Prostate gland (tissue), 2 donors: ENCODE data around the gene LIMCH1. TPM values are rescaled to one million over a fixed set of nuclear protein-coding genes. Genes with fewer than 3 reads are reported as not detected.
A peak's percentile ranks its signal among the peaks of the same experiment; 100 is the strongest.

ENCODE experiments used
- DNase-seq: peaks from one replicate; pipeline ENCODE4 v3.0.0-alpha.2; 2019; ENCODE audit warnings: low spot score
- H3K27ac ChIP-seq, 2 donors: fragments of 200-600 bp; sonication (generic); 2 replicates each; pipeline ENCODE4 v1.5.1; 2017 to 2019
- H3K27me3 ChIP-seq: fragments of 200-600 bp; sonication (generic); replicated peaks from 2 replicates; pipeline ENCODE4 v1.5.1; 2019; ENCODE audit not compliant: insufficient read depth
- H3K36me3 ChIP-seq, 2 donors: fragments of 200-600 bp; sonication (generic); 1 replicate in 1 of 2; 2 replicates in 1 of 2; pipeline versions ENCODE4 v1.5.1 to v1.8.1; 2017 to 2019
- H3K4me1 ChIP-seq: fragments of 200-600 bp; sonication (generic); replicated peaks from 2 replicates; pipeline ENCODE4 v1.5.1; 2019
- H3K4me3 ChIP-seq, 2 donors: fragments of 200-600 bp; sonication (generic); 2 replicates each; pipeline ENCODE4 v1.5.1; 2017 to 2019
- H3K9me3 ChIP-seq: fragments of 200-600 bp; sonication (generic); 2 replicates; pipeline ENCODE4 v1.5.1; 2017
- CTCF ChIP-seq, 4 experiments: fragments of 200-600 bp in 2 of 4; fragments of 450-650 bp in 2 of 4; sonication (generic) in 2 of 4; IDR thresholded peaks; 1 replicate in 3 of 4; 2 replicates in 1 of 4; pipeline ENCODE4 v1.5.1; 2016 to 2019; ENCODE audit warnings: antibody characterized with exemption in 4 of 4, mild to moderate bottlenecking in 2 of 4, moderate library complexity in 2 of 4
- POLR2A ChIP-seq: fragments of 450-650 bp; IDR thresholded peaks from one replicate; pipeline ENCODE4 v1.6.1; 2016; ENCODE audit warnings: antibody characterized with exemption, mild to moderate bottlenecking
- POLR2AphosphoS5 ChIP-seq: sonication (generic); formaldehyde crosslinking; IDR thresholded peaks from one replicate; pipeline ENCODE4 v1.6.1; 2017; ENCODE audit warnings: antibody characterized with exemption
- WGBS: methylation state at CpG from one replicate; pipeline ENCODE4 v1.1.5; 2018; 5-methylcytosine and 5-hydroxymethylcytosine counted together
- intact Hi-C: fragments of 100-400 bp; cut with DNase I; formaldehyde crosslinking; loops from one replicate; pipeline ENCODE4 v1.14.2; 2022
- total RNA-seq, 2 donors: library from RNA; depleted of rRNA; stranded (reverse); fragments of >200 nt; gene quantifications; one replicate each; pipeline ENCODE4 v1.1.0, GENCODE V29; 2016

Gene LIMCH1
- total RNA-seq, 2 donors from 2014 or later, result 62.8 to 102 TPM

GRCh38 chr4:41692717-41693345 lies 154.9 kb downstream of the LIMCH1 start:
- no peaks in the 10 kb centered on the region for H3K9me3 ChIP-seq
- H3K4me3 ChIP-seq, result no peak overlapping the region
- H3K4me1 ChIP-seq, result no peaks in the 10 kb centered on the region
- 48% methylated on average over 12 of the region's 12 CpGs for WGBS
- TF ChIP-seq POLR2AphosphoS5, result no peak
- peak in 3 of 4 experiments; percentile 57 to 79 (median 61) for TF ChIP-seq CTCF (IDR thresholded peaks at IDR 0.05)
- TF ChIP-seq POLR2A, result no peak
- intact Hi-C loops, result loop anchor here (5.0 kb wide), 1 partner anchor 189 kb away; no protein-coding TSS in a partner anchor
- no peak overlapping the region for H3K27ac ChIP-seq
- DNase-seq, result peak; percentile 10
- H3K36me3 ChIP-seq, result peaks cover 0 to 4% of the 10 kb centered on the region in 2 donors
- no peaks in the 10 kb centered on the region for H3K27me3 ChIP-seq

DNA sequence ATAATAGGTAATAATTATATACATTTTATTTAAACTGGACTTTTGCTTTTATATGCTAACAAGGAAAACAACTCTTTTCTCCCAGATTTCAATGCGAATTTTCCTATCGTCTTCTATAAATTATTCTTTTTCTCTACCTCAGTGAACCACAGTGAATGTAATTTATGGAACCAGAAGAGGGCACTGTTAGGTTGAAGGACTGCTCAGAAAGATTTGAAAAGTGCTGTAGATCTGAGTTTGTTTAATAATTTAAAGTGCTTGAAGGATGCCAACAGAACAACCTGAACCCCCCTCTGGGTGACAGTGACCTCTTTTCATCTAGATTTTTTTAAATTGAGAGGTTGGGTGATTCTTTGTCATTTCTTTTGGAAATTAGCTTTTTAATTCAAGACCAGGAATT lies 155.7 kb downstream of the LIMCH1 start:
- no peaks in the 10 kb centered on the region for H3K9me3 ChIP-seq
- no peak overlapping the region for H3K27ac ChIP-seq
- H3K27me3 ChIP-seq, result no peaks in the 10 kb centered on the region
- WGBS, result 27% methylated on average over 2 of the region's 2 CpGs
- intact Hi-C loops, result loop anchor here (5.0 kb wide), 1 partner anchor 189 kb away; no protein-coding TSS in a partner anchor
- peaks cover 0 to 3% of the 10 kb centered on the region in 2 donors for H3K36me3 ChIP-seq
- no peak for DNase-seq
- TF ChIP-seq CTCF (IDR thresholded peaks at IDR 0.05), result peak in 1 of 4 experiments; percentile 33
- no peak for TF ChIP-seq POLR2A
- no peak for TF ChIP-seq POLR2AphosphoS5
- H3K4me1 ChIP-seq, result no peaks in the 10 kb centered on the region
- no peak overlapping the region for H3K4me3 ChIP-seq

DNA sequence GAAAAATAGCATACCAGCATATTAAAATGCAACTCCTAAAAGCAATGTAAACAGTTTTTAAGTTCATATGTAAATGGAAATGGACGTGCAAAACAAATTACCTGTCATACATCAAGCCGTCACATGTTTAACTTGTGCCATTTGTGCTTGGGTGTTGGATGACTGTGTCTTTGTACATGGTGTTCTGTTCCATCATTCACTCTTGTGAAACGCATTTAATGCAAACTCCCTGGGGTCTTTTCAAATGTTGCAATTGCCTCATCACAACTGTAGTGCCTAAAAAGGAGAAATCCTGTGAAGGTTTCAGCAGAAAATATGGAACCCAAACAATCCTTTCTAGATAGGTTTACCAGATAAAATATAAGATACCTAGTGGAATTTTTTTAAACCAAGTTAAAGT lies 158.2 kb downstream of the LIMCH1 start:
- TF ChIP-seq POLR2A, result no peak
- no peak for TF ChIP-seq CTCF (IDR thresholded peaks at IDR 0.05)
- no peak for TF ChIP-seq POLR2AphosphoS5
- no peaks in the 10 kb centered on the region for H3K36me3 ChIP-seq
- 77% methylated on average over 3 of the region's 3 CpGs for WGBS
- H3K4me3 ChIP-seq, result no peak overlapping the region
- H3K4me1 ChIP-seq, result no peaks in the 10 kb centered on the region
- no peaks in the 10 kb centered on the region for H3K9me3 ChIP-seq
- no peaks in the 10 kb centered on the region for H3K27me3 ChIP-seq
- DNase-seq, result no peak
- no peak overlapping the region for H3K27ac ChIP-seq
- intact Hi-C loops, result no loop called here

- DNase-seq, result no peak
- no peaks in the 10 kb centered on the region for H3K27me3 ChIP-seq
- H3K27ac ChIP-seq, result no peak overlapping the region
- H3K4me3 ChIP-seq, result no peak overlapping the region
- 71% methylated on average over 4 of the region's 4 CpGs for WGBS
- no peaks in the 10 kb centered on the region for H3K4me1 ChIP-seq
- H3K9me3 ChIP-seq, result no peaks in the 10 kb centered on the region
- H3K36me3 ChIP-seq, result no peaks in the 10 kb centered on the region
- intact Hi-C loops, result no loop called here
- TF ChIP-seq POLR2A (no peak), POLR2AphosphoS5 (no peak), CTCF (IDR thresholded peaks at IDR 0.05) (no peak)
Measured at GRCh38 chr4:41696763-41697162, 158.8 kb downstream of the LIMCH1 start.

DNA sequence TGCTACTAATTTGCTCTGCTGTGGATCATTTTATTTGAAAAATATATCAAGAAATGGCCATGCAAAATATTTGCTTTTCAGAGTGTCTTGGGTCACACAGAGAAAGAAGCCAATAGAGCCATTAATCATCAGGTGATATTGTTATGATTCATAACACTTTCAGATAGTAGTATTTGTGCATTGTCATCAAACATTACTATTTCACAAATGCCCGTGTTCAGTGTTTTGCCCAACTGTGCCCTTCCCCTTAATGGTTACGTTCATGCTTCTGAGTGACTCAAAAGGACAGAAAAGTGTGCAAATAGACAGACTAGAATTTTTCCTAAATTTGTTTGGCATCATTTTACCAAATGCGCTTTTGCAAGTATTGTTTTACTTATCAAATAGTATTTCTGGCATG lies 164.0 kb downstream of the LIMCH1 start:
- no peak overlapping the region for H3K4me3 ChIP-seq
- no peaks in the 10 kb centered on the region for H3K36me3 ChIP-seq
- no peak overlapping the region for H3K27ac ChIP-seq
- 78% methylated on average over 3 of the region's 3 CpGs for WGBS
- DNase-seq, result no peak
- intact Hi-C loops, result no loop called here
- H3K27me3 ChIP-seq, result no peaks in the 10 kb centered on the region
- H3K9me3 ChIP-seq, result no peaks in the 10 kb centered on the region
- no peaks in the 10 kb centered on the region for H3K4me1 ChIP-seq
- TF ChIP-seq POLR2AphosphoS5 (no peak), CTCF (IDR thresholded peaks at IDR 0.05) (no peak), POLR2A (no peak)
